Measurements from ENCODE around the gene RHOF.
A peak's percentile ranks its signal among the peaks of the same experiment; 100 is the strongest.

Gene RHOF

DNA sequence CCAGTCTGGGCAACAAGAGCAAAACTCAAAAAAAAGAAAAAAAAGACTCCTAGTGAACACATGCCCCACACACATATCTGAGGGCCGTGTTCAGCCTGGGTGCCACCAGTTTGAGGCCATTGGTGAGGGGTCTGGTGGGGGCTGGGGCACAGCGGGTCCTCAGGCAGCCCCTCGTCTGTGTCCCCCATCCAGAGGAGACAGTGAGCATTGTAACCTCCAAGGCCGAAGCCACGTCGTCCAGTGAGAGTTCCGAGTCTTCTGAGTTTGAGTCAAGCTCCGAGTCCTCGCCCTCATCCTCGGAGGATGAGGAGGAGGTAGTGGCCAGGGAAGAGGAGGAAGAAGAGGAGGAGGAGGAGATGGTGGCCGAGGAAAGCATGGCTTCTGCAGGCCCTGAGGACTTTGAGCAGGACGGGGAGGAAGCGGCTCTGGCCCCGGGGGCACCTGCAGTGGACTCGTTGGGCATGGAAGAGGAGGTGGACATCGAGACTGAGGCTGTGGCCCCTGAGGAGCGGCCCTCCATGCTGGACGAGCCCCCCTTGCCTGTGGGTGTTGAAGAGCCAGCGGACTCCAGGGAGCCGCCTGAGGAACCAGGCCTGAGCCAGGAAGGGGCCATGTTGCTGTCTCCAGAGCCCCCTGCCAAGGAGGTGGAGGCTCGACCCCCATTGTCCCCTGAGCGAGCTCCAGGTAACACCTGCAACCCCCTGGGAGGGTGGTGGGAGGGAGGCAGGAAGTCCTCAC, 25.9 kb upstream of the RHOF start:
- DNase-seq, result no peak

DNA sequence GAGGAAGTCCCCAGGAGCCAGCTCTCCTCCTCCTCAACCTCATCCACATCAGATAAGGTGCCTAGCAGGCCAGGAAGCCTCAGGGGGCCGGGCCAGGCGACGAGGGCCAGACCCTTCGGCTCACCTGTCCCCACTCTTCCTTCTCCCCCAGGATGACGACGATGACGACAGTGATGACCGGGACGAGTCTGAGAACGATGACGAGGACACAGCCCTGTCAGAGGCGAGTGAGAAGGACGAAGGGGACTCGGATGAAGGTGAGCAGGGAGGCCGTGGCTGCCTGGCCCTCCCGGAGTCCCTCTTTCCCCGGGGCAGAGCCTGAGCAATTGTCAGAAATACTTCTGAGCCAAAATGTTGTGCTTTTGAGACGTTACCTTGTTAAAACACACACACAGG, 24.2 kb upstream of the RHOF start:
- DNase-seq, result no peak

DNA sequence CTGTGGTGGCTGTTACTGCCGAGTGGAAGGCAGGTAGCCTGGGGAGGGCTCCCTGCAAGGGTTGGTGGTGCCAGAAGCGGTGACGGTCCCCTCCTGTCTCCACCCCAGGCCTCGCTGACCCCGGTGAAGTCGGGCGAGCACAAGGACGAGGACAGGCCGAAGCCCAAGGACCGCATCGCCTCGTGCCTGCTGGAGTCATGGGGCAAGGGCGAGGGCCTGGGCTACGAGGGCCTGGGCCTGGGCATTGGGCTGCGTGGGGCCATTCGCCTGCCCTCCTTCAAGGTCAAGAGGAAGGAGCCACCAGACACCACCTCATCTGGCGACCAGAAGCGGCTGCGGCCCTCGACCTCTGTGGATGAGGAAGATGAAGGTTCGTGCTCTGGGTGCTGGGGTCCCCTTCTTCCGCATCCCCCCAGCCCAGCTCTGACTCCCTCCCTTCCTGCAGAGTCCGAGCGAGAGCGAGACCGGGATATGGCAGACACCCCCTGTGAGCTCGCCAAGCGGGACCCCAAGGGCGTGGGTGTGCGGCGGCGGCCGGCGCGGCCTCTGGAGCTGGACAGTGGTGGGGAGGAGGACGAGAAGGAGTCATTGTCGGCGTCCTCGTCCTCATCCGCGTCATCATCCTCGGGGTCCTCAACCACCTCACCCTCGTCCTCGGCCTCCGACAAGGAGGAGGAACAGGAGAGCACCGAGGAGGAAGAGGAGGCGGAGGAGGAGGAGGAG, 23.6 kb upstream of the RHOF start:
- DNase-seq, result no peak

DNA sequence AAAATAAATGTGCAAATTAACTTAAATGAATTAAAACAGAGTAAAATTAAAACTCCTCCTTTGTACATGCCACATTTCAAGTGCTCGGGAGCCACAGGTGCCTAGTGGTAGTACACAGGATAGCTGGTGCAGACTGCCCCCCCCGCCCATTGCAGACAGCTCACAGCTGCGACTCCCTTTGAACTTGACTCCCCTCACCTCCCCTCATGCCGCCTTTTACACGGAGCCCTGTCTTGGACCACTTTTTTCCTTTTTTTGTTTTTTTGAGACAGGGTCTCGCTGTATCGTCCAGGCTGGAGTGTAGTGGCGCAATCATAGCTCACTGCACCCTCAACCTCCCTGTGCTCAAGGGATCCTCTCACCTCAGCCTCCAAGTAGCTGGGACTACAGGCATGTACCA, 21.8 kb upstream of the RHOF start:
- no peak for DNase-seq

DNA sequence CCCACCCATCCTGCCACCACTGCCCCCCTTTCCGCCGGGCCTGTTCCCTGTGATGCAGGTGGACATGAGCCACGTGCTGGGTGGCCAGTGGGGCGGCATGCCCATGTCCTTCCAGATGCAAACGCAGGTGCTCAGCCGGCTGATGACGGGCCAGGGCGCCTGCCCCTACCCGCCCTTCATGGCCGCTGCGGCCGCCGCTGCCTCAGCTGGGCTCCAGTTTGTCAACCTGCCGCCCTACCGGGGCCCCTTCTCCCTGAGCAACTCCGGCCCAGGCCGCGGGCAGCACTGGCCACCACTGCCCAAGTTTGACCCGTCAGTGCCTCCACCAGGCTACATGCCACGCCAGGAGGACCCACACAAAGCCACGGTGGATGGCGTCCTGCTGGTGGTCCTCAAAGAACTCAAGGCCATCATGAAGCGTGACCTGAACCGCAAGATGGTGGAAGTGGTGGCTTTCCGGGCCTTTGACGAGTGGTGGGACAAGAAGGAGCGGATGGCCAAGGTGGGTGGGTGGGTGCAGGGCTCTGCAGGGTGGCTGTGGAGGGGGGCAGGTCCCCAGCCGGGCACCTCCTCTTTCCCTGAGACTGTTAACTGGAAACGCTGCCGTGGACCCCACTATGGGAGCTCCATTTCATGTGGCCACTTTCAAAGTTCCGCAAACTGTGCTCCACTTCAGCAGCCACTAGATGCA, 21.1 kb upstream of the RHOF start:
- no peak for DNase-seq

DNA sequence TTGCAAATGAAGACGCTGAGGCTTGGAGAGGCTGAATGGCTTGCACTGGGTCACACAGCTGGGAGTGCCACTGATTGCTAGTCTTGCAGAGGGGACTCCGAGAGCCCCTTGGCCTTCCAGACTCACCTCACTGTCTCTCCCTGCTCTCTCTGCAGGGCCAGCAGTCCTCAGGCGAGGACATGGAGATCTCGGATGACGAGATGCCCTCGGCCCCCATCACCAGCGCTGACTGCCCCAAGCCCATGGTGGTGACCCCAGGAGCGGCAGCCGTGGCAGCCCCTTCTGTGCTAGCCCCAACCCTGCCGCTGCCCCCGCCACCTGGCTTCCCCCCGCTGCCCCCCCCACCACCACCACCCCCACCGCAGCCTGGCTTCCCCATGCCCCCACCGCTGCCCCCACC, 20.5 kb upstream of the RHOF start:
- DNase-seq, result no peak

DNA sequence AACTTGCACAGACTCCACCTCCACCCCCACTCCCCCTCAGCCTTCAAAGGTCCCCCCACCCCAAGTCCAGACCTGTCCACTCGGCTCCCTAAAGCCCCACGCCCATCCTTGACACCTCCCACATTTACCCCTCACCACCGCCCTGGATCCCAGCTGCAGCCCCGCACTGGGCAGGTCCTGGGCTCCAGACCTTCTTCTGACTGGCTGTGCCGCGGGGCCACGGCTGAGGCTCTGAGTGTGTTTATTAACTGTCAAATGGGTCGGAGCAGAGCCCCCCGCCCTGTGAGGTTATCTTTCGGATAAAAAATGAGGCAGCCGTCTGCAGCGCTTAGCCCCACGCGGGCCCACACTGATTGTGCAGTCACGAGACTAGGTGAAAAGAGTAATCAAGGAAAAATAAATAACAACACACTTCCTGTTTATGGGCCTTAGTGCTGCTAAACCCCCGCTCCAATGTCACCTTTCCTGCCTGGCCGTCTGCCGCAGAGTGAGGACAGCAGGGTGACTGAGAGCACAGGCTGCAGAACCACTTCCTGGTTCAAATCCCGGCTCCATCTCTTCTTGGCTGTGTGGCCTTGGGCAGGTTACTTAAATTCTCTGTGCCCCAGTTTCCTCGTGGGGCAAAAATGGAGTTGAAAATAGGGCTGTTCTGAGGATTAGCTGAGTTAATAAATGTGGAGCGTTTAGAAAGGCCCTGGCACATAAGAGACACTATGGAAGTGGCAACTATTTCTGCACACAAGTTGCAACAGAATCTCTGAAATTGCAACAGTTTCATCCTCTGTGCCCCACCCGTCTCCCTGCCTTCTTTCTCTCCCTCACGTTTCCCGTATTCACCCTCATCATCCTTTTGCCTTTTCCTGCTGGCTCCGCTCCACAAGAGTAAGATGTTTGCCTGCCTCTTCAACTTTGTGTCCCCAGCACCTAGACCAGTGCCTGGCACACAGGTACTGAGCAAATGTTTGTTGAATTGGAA, 19.7 kb upstream of the RHOF start:
- peak; percentile 51 for DNase-seq

DNA sequence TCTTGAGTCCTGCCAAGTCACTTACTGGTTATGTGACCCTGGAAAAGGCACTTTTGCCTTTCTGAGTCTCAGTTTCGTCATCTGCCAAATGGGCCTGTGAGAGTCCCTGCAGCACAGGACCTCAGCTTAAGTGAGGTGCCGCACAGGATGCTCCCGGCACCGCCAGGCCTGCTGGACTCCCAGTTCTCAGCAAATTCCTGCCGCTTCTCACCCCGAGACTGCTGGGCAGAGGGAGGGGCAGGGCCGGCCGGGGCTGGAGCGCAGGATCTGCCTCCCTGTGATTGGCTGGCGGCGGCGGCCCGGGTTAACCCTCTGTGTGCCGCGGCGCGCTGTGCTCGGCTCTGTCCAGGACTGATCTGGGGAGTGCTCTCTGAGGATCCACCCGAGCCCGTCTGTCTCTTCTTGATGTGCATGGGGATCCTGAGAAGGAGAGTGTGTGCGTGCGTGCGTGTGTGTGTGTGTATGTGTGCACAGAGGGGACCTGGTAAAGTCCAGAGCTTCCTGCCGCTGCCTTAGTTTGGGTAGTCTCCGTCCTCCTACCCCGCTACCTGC, 18.9 kb upstream of the RHOF start:
- DNase-seq, result peak; percentile 47

DNA sequence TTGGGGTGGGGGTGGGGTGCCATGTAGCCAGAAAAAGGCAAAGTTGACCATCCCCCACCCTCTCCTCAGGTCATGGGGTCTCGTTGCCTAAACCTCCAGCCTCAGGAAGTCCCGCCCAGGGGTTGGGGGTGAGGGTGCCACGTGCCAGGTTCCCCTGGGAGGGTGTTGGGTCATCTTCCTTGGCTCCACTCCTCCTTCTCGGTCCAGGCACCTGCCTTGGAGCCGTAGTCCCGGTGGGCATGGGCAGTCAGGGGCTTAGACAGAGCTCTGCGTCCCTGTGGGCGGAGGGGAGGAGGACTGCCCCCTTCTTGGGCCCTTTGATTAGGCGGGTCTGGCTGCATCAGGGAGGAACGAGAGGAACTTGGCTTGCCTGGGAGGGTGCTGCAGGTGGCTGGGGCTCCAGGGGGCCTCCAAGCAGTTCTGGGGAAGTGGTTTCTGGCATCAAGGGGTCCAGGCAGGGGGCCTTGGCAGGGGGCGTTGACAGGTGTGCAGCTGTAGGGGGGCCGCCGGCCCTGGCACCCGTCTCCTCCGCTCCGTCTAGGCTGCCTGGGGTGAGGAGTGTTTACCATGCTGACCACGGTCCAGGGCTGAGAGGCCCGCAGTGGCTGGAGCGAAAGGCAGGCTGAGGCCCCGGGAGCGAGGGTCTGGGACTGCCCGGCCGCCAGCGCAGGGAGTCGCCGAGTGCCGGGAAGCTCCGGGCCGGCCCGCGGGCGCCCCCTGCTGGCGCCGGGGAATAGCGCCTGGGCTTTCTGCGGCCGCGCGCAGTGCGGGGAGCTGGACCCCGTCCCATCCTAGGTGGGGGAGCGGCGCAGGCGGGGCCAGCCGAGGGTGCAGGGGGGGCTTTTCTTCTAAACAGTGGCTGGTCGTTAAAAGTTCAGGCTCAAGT, 18.2 kb upstream of the RHOF start:
- no peak for DNase-seq

DNA sequence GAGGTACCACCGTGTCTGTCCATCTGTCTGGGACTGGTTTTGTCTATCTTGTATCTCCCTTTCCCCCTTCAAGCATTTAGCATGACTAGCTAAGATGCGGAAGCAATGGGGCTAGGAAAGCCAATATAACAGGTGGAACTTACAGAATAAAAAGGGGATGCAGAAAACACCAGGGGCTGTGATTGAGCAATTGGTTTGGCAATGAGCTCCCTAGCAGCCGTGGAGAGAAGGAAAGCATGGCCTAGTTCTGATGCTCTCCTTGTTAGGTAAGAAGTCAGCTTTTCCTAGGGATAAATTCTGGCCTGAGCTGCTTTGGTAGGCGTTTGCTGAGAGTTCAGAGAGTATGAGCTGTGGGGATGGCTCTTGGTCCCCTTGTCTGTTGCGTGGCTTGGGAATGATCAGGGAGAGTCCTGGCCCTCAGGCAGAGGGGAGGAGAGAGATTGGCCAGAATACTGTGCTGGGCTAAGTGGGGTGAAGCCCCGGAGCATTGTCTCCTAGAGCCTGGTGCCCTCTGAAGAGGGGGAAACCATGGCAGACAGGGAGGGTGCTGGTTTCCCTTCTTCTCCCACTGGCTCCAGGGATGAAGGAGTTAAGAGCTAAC, 17.4 kb upstream of the RHOF start:
- no peak for DNase-seq

DNA sequence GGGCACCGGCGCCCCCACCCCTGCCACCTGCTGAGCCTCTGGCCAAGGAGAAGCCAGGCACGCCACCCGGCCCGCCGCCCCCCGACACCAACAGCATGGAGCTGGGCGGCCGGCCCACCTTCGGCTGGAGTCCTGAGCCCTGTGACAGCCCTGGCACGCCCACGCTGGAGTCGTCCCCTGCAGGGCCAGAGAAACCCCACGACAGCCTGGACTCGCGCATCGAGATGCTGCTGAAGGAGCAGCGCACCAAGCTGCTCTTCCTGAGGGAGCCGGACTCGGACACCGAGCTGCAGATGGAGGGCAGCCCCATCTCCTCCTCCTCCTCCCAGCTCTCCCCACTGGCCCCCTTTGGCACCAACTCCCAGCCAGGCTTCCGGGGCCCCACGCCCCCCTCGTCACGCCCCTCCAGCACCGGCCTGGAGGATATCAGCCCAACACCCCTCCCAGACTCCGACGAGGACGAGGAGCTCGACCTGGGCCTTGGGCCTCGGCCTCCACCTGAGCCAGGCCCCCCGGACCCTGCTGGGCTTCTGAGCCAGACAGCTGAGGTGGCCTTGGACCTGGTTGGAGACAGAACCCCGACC, 16.8 kb upstream of the RHOF start:
- no peak for DNase-seq

DNA sequence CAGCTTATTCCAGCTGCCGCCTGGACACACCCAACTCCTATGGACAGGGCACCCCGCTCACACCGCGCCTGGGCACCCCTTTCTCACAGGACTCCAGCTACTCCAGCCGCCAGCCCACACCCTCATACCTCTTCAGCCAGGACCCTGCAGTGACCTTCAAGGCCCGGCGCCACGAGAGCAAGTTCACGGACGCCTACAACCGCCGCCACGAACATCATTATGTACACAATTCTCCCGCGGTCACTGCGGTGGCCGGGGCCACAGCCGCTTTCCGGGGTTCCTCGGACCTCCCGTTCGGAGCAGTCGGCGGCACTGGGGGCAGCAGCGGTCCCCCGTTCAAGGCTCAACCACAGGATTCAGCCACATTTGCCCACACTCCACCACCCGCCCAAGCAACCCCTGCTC, 16.2 kb upstream of the RHOF start:
- DNase-seq, result no peak

DNA sequence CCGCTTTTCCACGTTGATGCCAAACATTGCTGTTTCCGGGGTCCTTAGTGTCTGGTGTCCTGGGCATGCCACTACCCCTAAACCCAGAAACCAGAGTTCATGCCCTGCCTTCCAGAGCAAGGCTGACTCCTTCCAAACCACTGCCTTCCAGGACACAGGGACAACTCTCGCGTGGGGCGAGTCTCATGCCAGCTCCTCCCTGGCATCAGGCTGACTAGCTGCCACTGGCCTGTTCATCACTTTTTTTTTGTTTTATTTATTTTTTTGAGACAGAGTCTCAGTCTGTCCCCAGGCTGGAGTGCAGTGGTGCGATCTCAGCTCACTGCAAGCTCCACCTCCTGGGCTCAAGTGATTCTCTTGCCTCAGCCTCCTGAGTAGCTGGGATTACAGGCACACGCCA, 15.1 kb upstream of the RHOF start:
- no peak for DNase-seq

DNA sequence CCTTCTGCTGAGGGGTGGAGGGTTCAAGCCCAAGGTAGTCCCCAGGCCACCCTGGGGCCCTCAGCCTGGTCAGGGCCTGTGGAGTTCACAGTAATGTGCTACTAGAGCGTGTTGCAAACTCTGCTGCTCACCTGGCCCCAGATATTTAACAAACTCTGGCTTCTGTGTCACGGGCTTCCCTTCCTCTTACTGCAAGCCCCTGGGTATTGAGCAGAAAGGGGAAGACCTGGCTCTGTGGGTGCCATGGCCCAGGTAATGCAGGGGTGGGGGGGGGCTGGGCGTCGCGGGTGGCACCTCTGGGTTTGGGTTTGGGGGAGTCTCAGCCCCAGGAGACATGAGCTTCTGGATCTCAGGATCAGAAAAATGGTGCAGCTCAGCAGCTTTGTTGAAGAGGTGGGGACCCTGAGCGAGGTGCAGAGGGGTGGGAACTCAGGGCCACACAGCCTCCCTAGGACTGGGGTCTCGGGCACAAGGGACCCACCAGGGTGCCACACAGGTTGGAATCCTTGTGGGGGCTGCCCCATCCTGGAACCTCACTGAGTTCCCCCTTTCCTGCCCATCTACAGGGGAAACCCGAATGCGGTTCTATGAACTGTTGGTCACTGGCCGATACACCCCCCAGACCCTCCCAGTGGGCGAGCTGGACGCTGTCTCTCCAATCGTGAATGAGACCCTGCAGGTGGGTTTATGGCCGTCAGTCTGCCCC, 14.3 kb upstream of the RHOF start:
- no peak for DNase-seq

DNA sequence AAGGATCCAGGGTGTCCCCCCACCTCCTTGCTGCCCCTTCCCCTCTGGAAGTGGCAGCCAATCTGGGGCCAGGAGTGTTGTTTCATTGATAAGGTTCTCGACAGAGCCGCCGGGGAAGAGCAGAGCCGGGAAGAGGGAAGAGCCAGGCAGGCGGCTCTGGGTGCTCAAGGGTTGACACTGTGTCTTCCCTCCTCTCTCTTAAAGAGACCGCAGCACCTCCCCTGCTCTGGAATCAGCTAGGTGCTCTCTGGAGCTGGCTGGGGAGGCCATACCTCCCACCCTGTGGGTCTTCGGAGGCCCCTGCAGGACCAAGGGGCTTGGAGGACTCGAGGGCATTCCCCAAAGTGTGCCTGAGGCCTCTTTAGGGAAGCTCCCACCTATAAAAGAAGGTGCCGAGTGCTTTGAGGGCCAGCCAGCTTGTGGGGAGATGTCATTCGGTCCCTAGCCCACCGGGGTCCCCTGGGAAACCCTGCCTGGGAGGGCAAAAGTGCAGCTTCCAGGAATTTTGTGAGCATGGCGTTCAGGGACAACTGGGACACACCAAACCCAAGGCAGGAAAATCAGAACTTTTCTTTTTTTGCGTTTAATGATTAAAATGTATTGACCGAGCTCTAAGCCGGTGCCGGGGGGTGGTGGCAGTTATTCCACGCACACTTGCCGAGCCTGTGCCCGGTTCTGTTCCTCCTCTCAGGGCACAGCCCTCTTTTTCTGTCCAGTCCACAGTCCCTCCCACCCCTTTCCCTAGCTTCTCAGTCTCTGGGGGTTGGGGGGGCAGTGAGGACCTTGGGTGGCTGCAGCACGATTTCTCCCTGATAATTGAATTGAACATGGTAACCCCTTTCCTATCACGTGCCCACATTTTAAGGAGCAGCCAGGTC, 13.3 kb upstream of the RHOF start:
- no peak for DNase-seq

DNA sequence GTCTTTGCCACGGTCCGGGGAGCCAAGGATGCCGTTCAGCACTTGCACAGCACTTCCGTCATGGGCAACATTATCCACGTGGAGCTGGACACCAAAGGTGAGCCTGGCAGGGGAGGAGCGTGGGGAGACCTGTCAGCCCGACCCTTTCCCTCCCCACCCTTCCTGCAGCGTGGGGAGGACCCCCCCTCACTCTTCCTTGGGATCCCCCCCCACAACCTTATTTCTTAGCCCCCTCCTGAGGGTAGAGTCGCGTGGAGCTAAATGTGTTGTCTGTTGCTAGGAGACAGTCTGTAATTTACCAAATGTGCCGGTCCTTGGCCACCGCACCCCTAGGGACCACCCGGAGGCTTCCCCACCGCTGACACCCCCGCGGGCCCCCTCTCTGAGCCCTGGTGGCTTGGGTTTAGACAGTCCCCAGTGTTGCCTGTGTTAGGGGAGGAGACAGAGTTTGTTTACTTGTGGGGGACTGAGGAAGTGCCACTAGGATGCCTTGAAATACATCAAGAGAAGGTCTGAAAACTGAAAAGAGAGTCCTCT, 12.6 kb upstream of the RHOF start:
- DNase-seq, result no peak

DNA sequence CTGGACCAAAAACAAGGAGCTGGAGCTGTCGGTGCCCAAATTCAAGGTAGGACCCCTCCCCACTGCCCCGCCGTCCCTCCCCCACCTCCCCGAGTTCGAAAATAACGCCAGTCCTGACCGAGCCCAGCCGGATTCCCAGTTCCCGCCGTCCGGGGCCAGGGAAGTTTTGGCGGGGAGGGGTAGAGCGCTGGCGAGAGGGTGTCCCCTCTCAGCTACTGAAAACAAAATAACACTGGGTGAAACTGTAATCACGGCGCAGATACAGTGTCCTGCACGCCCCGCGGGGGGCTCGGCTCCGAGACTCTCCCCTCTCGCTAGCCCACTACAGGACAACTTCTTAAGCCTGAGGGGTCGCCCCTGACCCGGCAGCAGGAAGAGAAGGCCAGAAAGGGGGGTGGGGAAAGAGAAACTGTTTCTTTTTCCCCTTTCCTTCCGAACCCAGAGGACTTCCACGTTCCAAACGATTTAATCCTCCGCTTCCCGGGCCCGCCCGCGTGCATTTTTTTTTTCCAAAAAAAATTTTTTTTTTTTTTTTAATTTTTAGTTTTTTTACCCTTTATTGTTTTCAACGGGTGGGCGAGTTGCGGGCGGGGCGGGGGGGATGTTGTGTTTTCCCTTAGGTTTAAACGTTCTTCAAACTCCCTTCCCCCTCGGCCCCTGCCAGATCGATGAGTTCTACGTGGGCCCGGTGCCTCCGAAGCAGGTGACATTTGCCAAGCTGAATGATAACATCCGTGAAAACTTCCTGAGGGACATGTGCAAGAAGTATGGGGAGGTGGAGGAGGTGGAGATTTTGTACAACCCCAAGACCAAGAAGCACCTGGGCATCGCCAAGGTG, 11.9 kb upstream of the RHOF start:
- no peak for DNase-seq

Data from DMS153 (cell line).